Activated T-cell treated with anti-CD3 and anti-CD28 coated beads, Interleukin-2, amount 50 U/mL, for 72 hours (primary cell): ENCODE data around the gene TMEM119. TPM values are rescaled to one million over a fixed set of nuclear protein-coding genes. Genes with fewer than 3 reads are reported as not detected.

Source experiments
- ATAC-seq, 2 donors: fragments of 150-1000 bp; cut with Tn5 transposase; replicated peaks in 1 of 2; 2 replicates each; pipeline ENCODE4 v1.10.0; 2021; ENCODE audit warnings: moderate library complexity in 2 of 2, mild to moderate bottlenecking in 1 of 2
- DNase-seq, 2 donors: peaks; one replicate each; pipeline ENCODE4 v3.0.0; 2021 to 2022; ENCODE audit warnings: mixed read lengths in 1 of 2
- H3K27ac Mint-ChIP-seq: one replicate; pipeline ENCODE4 v1.8.0; 2022; ENCODE audit warnings: mild to moderate bottlenecking, moderate library complexity, mixed read lengths
- H3K27me3 Mint-ChIP-seq: one replicate; pipeline ENCODE4 v1.8.0; 2022; ENCODE audit warnings: low read depth, mixed read lengths
- H3K36me3 Mint-ChIP-seq, 2 donors: one replicate each; pipeline ENCODE4 v1.8.0; 2022; ENCODE audit warnings: mixed read lengths in 2 of 2, mild to moderate bottlenecking in 1 of 2; ENCODE audit not compliant: insufficient read depth in 2 of 2
- H3K4me1 Mint-ChIP-seq: one replicate; pipeline ENCODE4 v1.8.0; 2022; ENCODE audit warnings: low read depth, mixed read lengths
- H3K4me3 Mint-ChIP-seq, 2 donors: one replicate each; pipeline ENCODE4 v1.8.0; 2022; ENCODE audit warnings: mild to moderate bottlenecking in 2 of 2, mixed read lengths in 2 of 2, moderate library complexity in 2 of 2
- H3K9me3 Mint-ChIP-seq, 2 donors: one replicate each; pipeline ENCODE4 v1.8.0; 2022; ENCODE audit warnings: mixed read lengths in 2 of 2
- total RNA-seq, 2 donors: library from RNA; stranded (reverse); gene quantifications; one replicate each; pipeline ENCODE4 v1.2.3, GENCODE V29; 2022

Gene TMEM119
- total RNA-seq, 2 donors from 2014 or later, result 0.65 to 0.74 TPM

GRCh38 chr12:108553799-108554198 lies 44.1 kb downstream of the TMEM119 start:
- peaks cover 85% of the 10 kb centered on the region for H3K4me1 Mint-ChIP-seq
- ATAC-seq (no peak), DNase-seq (no peak)
- H3K27ac Mint-ChIP-seq, result peak overlapping the region; percentile 67
- peak overlapping the region in 1 of 2 donors; percentile 8 for H3K4me3 Mint-ChIP-seq
- no peaks in the 10 kb centered on the region for H3K9me3 Mint-ChIP-seq
- H3K36me3 Mint-ChIP-seq, result peaks cover 6 to 12% of the 10 kb centered on the region in 2 donors
- H3K27me3 Mint-ChIP-seq, result no peaks in the 10 kb centered on the region

GRCh38 chr12:108551535-108551934 lies 46.3 kb downstream of the TMEM119 start:
- H3K27ac Mint-ChIP-seq, result peak overlapping the region; percentile 93
- H3K27me3 Mint-ChIP-seq, result no peaks in the 10 kb centered on the region
- H3K4me1 Mint-ChIP-seq, result peaks cover 63% of the 10 kb centered on the region
- no peaks in the 10 kb centered on the region for H3K9me3 Mint-ChIP-seq
- DNase-seq (no peak), ATAC-seq (no peak)
- peak overlapping the region; percentile 53 to 80 for H3K4me3 Mint-ChIP-seq
- peaks cover 7 to 20% of the 10 kb centered on the region in 2 donors for H3K36me3 Mint-ChIP-seq

GRCh38 chr12:108548954-108549521 lies 48.8 kb downstream of the TMEM119 start:
- no peak overlapping the region for H3K4me3 Mint-ChIP-seq
- no peaks in the 10 kb centered on the region for H3K9me3 Mint-ChIP-seq
- DNase-seq, result no peak
- no peaks in the 10 kb centered on the region for H3K27me3 Mint-ChIP-seq
- ATAC-seq, result no peak
- H3K4me1 Mint-ChIP-seq, result peaks cover 41% of the 10 kb centered on the region
- peak overlapping the region; percentile 50 for H3K27ac Mint-ChIP-seq
- peaks cover 9 to 28% of the 10 kb centered on the region in 2 donors for H3K36me3 Mint-ChIP-seq

- H3K4me1 Mint-ChIP-seq, result peaks cover 27% of the 10 kb centered on the region
- peaks cover 8 to 34% of the 10 kb centered on the region in 2 donors for H3K36me3 Mint-ChIP-seq
- H3K9me3 Mint-ChIP-seq, result no peaks in the 10 kb centered on the region
- no peak overlapping the region for H3K4me3 Mint-ChIP-seq
- DNase-seq (no peak), ATAC-seq (no peak)
- no peaks in the 10 kb centered on the region for H3K27me3 Mint-ChIP-seq
- H3K27ac Mint-ChIP-seq, result peak overlapping the region; percentile 19
Observed at GRCh38 chr12:108547686-108548085, 50.2 kb downstream of the TMEM119 start.

GRCh38 chr12:108543652-108544051 lies 54.2 kb downstream of the TMEM119 start:
- Mint-ChIP-seq H3K36me3 (peaks cover 8 to 35% of the 10 kb centered on the region in 2 donors), H3K4me1 (peaks cover 30% of the 10 kb centered on the region), H3K9me3 (no peaks in the 10 kb centered on the region), H3K27me3 (no peaks in the 10 kb centered on the region), H3K27ac (no peak overlapping the region), H3K4me3 (no peak overlapping the region)
- no peak for ATAC-seq
- DNase-seq, result no peak

GRCh38 chr12:108542320-108542719 lies 55.6 kb downstream of the TMEM119 start:
- no peak for ATAC-seq
- peak overlapping the region; percentile 42 for H3K27ac Mint-ChIP-seq
- no peak for DNase-seq
- H3K36me3 Mint-ChIP-seq, result peaks cover 7 to 38% of the 10 kb centered on the region in 2 donors
- H3K27me3 Mint-ChIP-seq, result no peaks in the 10 kb centered on the region
- H3K9me3 Mint-ChIP-seq, result no peaks in the 10 kb centered on the region
- H3K4me1 Mint-ChIP-seq, result peaks cover 30% of the 10 kb centered on the region
- H3K4me3 Mint-ChIP-seq, result no peak overlapping the region

Other genes starting within 250 kb of the TMEM119 start
- gene FICD, start 82.8 kb downstream of the TMEM119 start, total RNA-seq, result 1 to 10 TPM; 4.0 to 7.7 TPM
- gene SART3, start 36.9 kb downstream of the TMEM119 start, total RNA-seq, result 10 to 100 TPM; 75.7 to 78.8 TPM
- gene ISCU, start 35.5 kb downstream of the TMEM119 start, total RNA-seq, result 100 to 1,000 TPM; 115 to 139 TPM
- gene SELPLG, start 35.8 kb upstream of the TMEM119 start, total RNA-seq, result 10 to 100 TPM; 49.6 to 55.4 TPM
- 10 to 100 TPM; 35.6 to 38.3 TPM for gene CORO1C, start 133.4 kb upstream of the TMEM119 start, total RNA-seq